Adipocyte (in vitro differentiated cells): ENCODE measurements around the gene FLACC1.

Experiments used
- DNase-seq: peaks from one replicate; pipeline ENCODE4 v3.0.0-alpha.2; 2015; ENCODE audit warnings: low read depth
- H3K27me3 ChIP-seq: replicated peaks from 2 replicates; pipeline ENCODE4 v1.7.0; 2013; ENCODE audit warnings: mild to moderate bottlenecking, low read length, moderate library complexity; ENCODE audit not compliant: control insufficient read depth, insufficient read depth
- H3K36me3 ChIP-seq: 2 replicates; pipeline ENCODE4 v1.7.0; 2013; ENCODE audit warnings: low read length, mild to moderate bottlenecking, moderate library complexity; ENCODE audit not compliant: control insufficient read depth, insufficient read depth, severe bottlenecking
- H3K4me1 ChIP-seq: 2 replicates; pipeline ENCODE4 v1.7.0; 2013; ENCODE audit warnings: mild to moderate bottlenecking, low read length, moderate library complexity; ENCODE audit not compliant: control insufficient read depth, insufficient read depth
- H3K4me3 ChIP-seq: 2 replicates; pipeline ENCODE4 v1.7.0; 2013; ENCODE audit warnings: mild to moderate bottlenecking, low read length, moderate library complexity
- H3K9ac ChIP-seq: 2 replicates; pipeline ENCODE4 v1.7.0; 2013; ENCODE audit warnings: mild to moderate bottlenecking, low read length, moderate library complexity
- H3K9me3 ChIP-seq: 2 replicates; pipeline ENCODE4 v1.7.0; 2013; ENCODE audit warnings: mild to moderate bottlenecking, low read length, moderate library complexity; ENCODE audit not compliant: control insufficient read depth

FLACC1 gene

GRCh38 chr2:201348758-201349157 is 8.4 kb downstream of the FLACC1 start:
- no peak for DNase-seq
- Histone ChIP-seq H3K27me3 (no peaks in the 10 kb centered on the region), H3K9me3 (no peaks in the 10 kb centered on the region), H3K36me3 (peaks cover 9% of the 10 kb centered on the region), H3K4me1 (peaks cover 18% of the 10 kb centered on the region), H3K4me3 (no peak overlapping the region), H3K9ac (no peak overlapping the region)

- Histone ChIP-seq H3K9me3 (no peaks in the 10 kb centered on the region), H3K36me3 (peaks cover 12% of the 10 kb centered on the region), H3K9ac (no peak overlapping the region), H3K27me3 (no peaks in the 10 kb centered on the region), H3K4me1 (peaks cover 2% of the 10 kb centered on the region), H3K4me3 (no peak overlapping the region)
- no peak for DNase-seq
These were observed 10.0 kb downstream of the FLACC1 start for GRCh38 chr2:201347138-201347537.

GRCh38 chr2:201345625-201346213 is 11.4 kb downstream of the FLACC1 start:
- no peak overlapping the region for H3K9ac ChIP-seq
- H3K27me3 ChIP-seq = no peaks in the 10 kb centered on the region
- H3K4me1 ChIP-seq = no peaks in the 10 kb centered on the region
- H3K4me3 ChIP-seq = no peak overlapping the region
- no peaks in the 10 kb centered on the region for H3K9me3 ChIP-seq
- peaks cover 9% of the 10 kb centered on the region for H3K36me3 ChIP-seq
- DNase-seq = no peak

GRCh38 chr2:201344663-201345366 is 12.3 kb downstream of the FLACC1 start:
- Histone ChIP-seq H3K4me1 (no peaks in the 10 kb centered on the region), H3K9ac (no peak overlapping the region), H3K27me3 (no peaks in the 10 kb centered on the region), H3K4me3 (no peak overlapping the region), H3K9me3 (no peaks in the 10 kb centered on the region), H3K36me3 (peaks cover 9% of the 10 kb centered on the region)
- no peak for DNase-seq

- no peak for DNase-seq
- H3K4me3 ChIP-seq = no peak overlapping the region
- peaks cover 9% of the 10 kb centered on the region for H3K36me3 ChIP-seq
- H3K9ac ChIP-seq = no peak overlapping the region
- no peaks in the 10 kb centered on the region for H3K27me3 ChIP-seq
- no peaks in the 10 kb centered on the region for H3K9me3 ChIP-seq
- H3K4me1 ChIP-seq = no peaks in the 10 kb centered on the region
These were observed 13.6 kb downstream of the FLACC1 start for GRCh38 chr2:201343559-201343958.

GRCh38 chr2:201342923-201343322 is 14.2 kb downstream of the FLACC1 start:
- Histone ChIP-seq H3K9ac (no peak overlapping the region), H3K27me3 (no peaks in the 10 kb centered on the region), H3K9me3 (no peaks in the 10 kb centered on the region), H3K36me3 (peaks cover 9% of the 10 kb centered on the region), H3K4me1 (no peaks in the 10 kb centered on the region), H3K4me3 (no peak overlapping the region)
- no peak for DNase-seq

- no peaks in the 10 kb centered on the region for H3K4me1 ChIP-seq
- no peak for DNase-seq
- no peak overlapping the region for H3K4me3 ChIP-seq
- H3K9me3 ChIP-seq = peaks cover 14% of the 10 kb centered on the region
- no peaks in the 10 kb centered on the region for H3K36me3 ChIP-seq
- no peaks in the 10 kb centered on the region for H3K27me3 ChIP-seq
- H3K9ac ChIP-seq = no peak overlapping the region
These were observed 27.7 kb downstream of the FLACC1 start for GRCh38 chr2:201329409-201329808.

GRCh38 chr2:201327678-201328077 is 29.5 kb downstream of the FLACC1 start:
- Histone ChIP-seq H3K4me1 (no peaks in the 10 kb centered on the region), H3K9me3 (peaks cover 29% of the 10 kb centered on the region), H3K27me3 (no peaks in the 10 kb centered on the region), H3K9ac (no peak overlapping the region), H3K36me3 (no peaks in the 10 kb centered on the region), H3K4me3 (no peak overlapping the region)
- DNase-seq = no peak

- Histone ChIP-seq H3K27me3 (no peaks in the 10 kb centered on the region), H3K4me1 (no peaks in the 10 kb centered on the region), H3K9me3 (peaks cover 34% of the 10 kb centered on the region), H3K9ac (no peak overlapping the region), H3K4me3 (no peak overlapping the region), H3K36me3 (no peaks in the 10 kb centered on the region)
- no peak for DNase-seq
These were observed 34.4 kb downstream of the FLACC1 start for GRCh38 chr2:201322772-201323171.

- H3K4me3 ChIP-seq = no peak overlapping the region
- no peaks in the 10 kb centered on the region for H3K27me3 ChIP-seq
- no peaks in the 10 kb centered on the region for H3K36me3 ChIP-seq
- DNase-seq = no peak
- H3K9ac ChIP-seq = no peak overlapping the region
- H3K4me1 ChIP-seq = no peaks in the 10 kb centered on the region
- H3K9me3 ChIP-seq = peaks cover 20% of the 10 kb centered on the region
These were observed 36.4 kb downstream of the FLACC1 start for GRCh38 chr2:201320701-201321100.

GRCh38 chr2:201320257-201320656 is 36.9 kb downstream of the FLACC1 start:
- peaks cover 19% of the 10 kb centered on the region for H3K9me3 ChIP-seq
- no peak overlapping the region for H3K9ac ChIP-seq
- no peak for DNase-seq
- no peak overlapping the region for H3K4me3 ChIP-seq
- H3K27me3 ChIP-seq = no peaks in the 10 kb centered on the region
- no peaks in the 10 kb centered on the region for H3K36me3 ChIP-seq
- no peaks in the 10 kb centered on the region for H3K4me1 ChIP-seq

GRCh38 chr2:201319511-201319910 is 37.6 kb downstream of the FLACC1 start:
- Histone ChIP-seq H3K9ac (no peak overlapping the region), H3K4me3 (no peak overlapping the region), H3K4me1 (no peaks in the 10 kb centered on the region), H3K36me3 (no peaks in the 10 kb centered on the region), H3K27me3 (no peaks in the 10 kb centered on the region), H3K9me3 (peaks cover 19% of the 10 kb centered on the region)
- no peak for DNase-seq
